ENCODE results near the gene REN.

Gene REN

GRCh38 chr1:204130981-204131892, 34.9 kb downstream of the REN start:
- TF ChIP-seq EZH2phosphoT487 (IDR thresholded peaks at IDR 0.05; ENCODE audit: borderline replicate concordance) (no peak), CTCF (conservative IDR thresholded peaks at IDR 0.05; ENCODE audit: low read length) (no peak)
- H3K4me3 ChIP-seq (ENCODE audit: low read length, poor library complexity, severe bottlenecking) = no peak overlapping the region
- H3K9ac ChIP-seq (ENCODE audit: low read depth, low read length, poor library complexity, severe bottlenecking) = no peak overlapping the region
- no peaks in the 10 kb centered on the region for H3K79me2 ChIP-seq (ENCODE audit: insufficient read depth, low read length)
- H4K20me1 ChIP-seq (ENCODE audit: insufficient read depth, low read length, poor library complexity, severe bottlenecking) = no peaks in the 10 kb centered on the region
- H3K9me2 ChIP-seq (replicated peaks; ENCODE audit: low read depth, low read length) = no peaks in the 10 kb centered on the region
- H2AFZ ChIP-seq (ENCODE audit: low read length) = no peak overlapping the region
- H3K4me2 ChIP-seq (ENCODE audit: low read depth, low read length, poor library complexity, severe bottlenecking) = no peak overlapping the region
- H3K9me3 ChIP-seq (ENCODE audit: insufficient read depth, low read depth, low read length) = no peaks in the 10 kb centered on the region
- no peaks in the 10 kb centered on the region for H3K27me3 ChIP-seq (ENCODE audit: insufficient read depth, low read length, poor library complexity, severe bottlenecking)
- H3K36me3 ChIP-seq (ENCODE audit: insufficient read depth, low read length) = no peaks in the 10 kb centered on the region
- H3K4me1 ChIP-seq (ENCODE audit: insufficient read depth, low read length, poor library complexity, severe bottlenecking) = peaks cover 8% of the 10 kb centered on the region
- H3F3A ChIP-seq (ENCODE audit: low read depth) = no peaks in the 10 kb centered on the region

GRCh38 chr1:204130178-204130577, 36.0 kb downstream of the REN start:
- Histone ChIP-seq H2AFZ (ENCODE audit: low read length) (no peak overlapping the region), H3K4me1 (ENCODE audit: insufficient read depth, low read length, poor library complexity, severe bottlenecking) (peaks cover 8% of the 10 kb centered on the region), H3K9me3 (ENCODE audit: insufficient read depth, low read depth, low read length) (no peaks in the 10 kb centered on the region), H3K4me3 (ENCODE audit: low read length, poor library complexity, severe bottlenecking) (no peak overlapping the region), H4K20me1 (ENCODE audit: insufficient read depth, low read length, poor library complexity, severe bottlenecking) (no peaks in the 10 kb centered on the region), H3K9ac (ENCODE audit: low read depth, low read length, poor library complexity, severe bottlenecking) (no peak overlapping the region), H3K27me3 (ENCODE audit: insufficient read depth, low read length, poor library complexity, severe bottlenecking) (no peaks in the 10 kb centered on the region), H3F3A (ENCODE audit: low read depth) (no peaks in the 10 kb centered on the region), H3K79me2 (ENCODE audit: insufficient read depth, low read length) (no peaks in the 10 kb centered on the region), H3K36me3 (ENCODE audit: insufficient read depth, low read length) (no peaks in the 10 kb centered on the region), H3K4me2 (ENCODE audit: low read depth, low read length, poor library complexity, severe bottlenecking) (no peak overlapping the region), H3K9me2 (replicated peaks; ENCODE audit: low read depth, low read length) (no peaks in the 10 kb centered on the region)
- no peak for TF ChIP-seq EZH2phosphoT487 (IDR thresholded peaks at IDR 0.05; ENCODE audit: borderline replicate concordance)
- TF ChIP-seq CTCF (conservative IDR thresholded peaks at IDR 0.05; ENCODE audit: low read length) = no peak

- Histone ChIP-seq H3K4me3 (ENCODE audit: low read length, poor library complexity, severe bottlenecking) (peak overlapping the region; percentile 43), H4K20me1 (ENCODE audit: insufficient read depth, low read length, poor library complexity, severe bottlenecking) (no peaks in the 10 kb centered on the region), H3K9ac (ENCODE audit: low read depth, low read length, poor library complexity, severe bottlenecking) (peak overlapping the region; percentile 30), H3K9me3 (ENCODE audit: insufficient read depth, low read depth, low read length) (no peaks in the 10 kb centered on the region), H3K9me2 (replicated peaks; ENCODE audit: low read depth, low read length) (no peaks in the 10 kb centered on the region), H3K27me3 (ENCODE audit: insufficient read depth, low read length, poor library complexity, severe bottlenecking) (no peaks in the 10 kb centered on the region), H3K4me1 (ENCODE audit: insufficient read depth, low read length, poor library complexity, severe bottlenecking) (peaks cover 8% of the 10 kb centered on the region), H3K79me2 (ENCODE audit: insufficient read depth, low read length) (no peaks in the 10 kb centered on the region), H3F3A (ENCODE audit: low read depth) (no peaks in the 10 kb centered on the region), H2AFZ (ENCODE audit: low read length) (peak overlapping the region; percentile 91), H3K36me3 (ENCODE audit: insufficient read depth, low read length) (no peaks in the 10 kb centered on the region), H3K4me2 (ENCODE audit: low read depth, low read length, poor library complexity, severe bottlenecking) (peak overlapping the region; percentile 64)
- peak; percentile 83 for TF ChIP-seq CTCF (conservative IDR thresholded peaks at IDR 0.05; ENCODE audit: low read length)
- TF ChIP-seq EZH2phosphoT487 (IDR thresholded peaks at IDR 0.05; ENCODE audit: borderline replicate concordance) = no peak
These were observed 36.9 kb downstream of the REN start for GRCh38 chr1:204128964-204129896.

All from Loucy (cell line).